Uterus (tissue), 4 donors: ENCODE data around the gene HDAC8. TPM values are rescaled to one million over a fixed set of nuclear protein-coding genes. Genes with fewer than 3 reads are reported as not detected.
"Not testable (repeated sequence)": the region's sequence is repeated elsewhere in the genome, so short reads cannot be mapped to it uniquely, and the experiment has no call there.

ENCODE experiments used
- DNase-seq, 2 donors: peaks; one replicate each; pipeline ENCODE4 v3.0.0-alpha.2; 2019 to 2020
- H3K27ac ChIP-seq, 2 donors: fragments of 200-600 bp; sonication (generic); 1 replicate in 1 of 2; 2 replicates in 1 of 2; pipeline ENCODE4 v1.5.1; 2016 to 2018
- H3K27me3 ChIP-seq, 2 donors: fragments of 200-600 bp; sonication (generic); one replicate each; pipeline ENCODE4 v1.5.1; 2018 to 2019; ENCODE audit warnings: control low read depth in 1 of 2
- H3K36me3 ChIP-seq, 2 donors: fragments of 200-600 bp; sonication (generic); one replicate each; pipeline ENCODE4 v1.5.1; 2019; ENCODE audit warnings: control low read depth in 1 of 2
- H3K4me1 ChIP-seq, 2 donors: fragments of 200-600 bp; sonication (generic); one replicate each; pipeline ENCODE4 v1.5.1; 2018 to 2019; ENCODE audit warnings: control low read depth in 1 of 2
- H3K4me3 ChIP-seq, 2 donors: fragments of 200-600 bp; sonication (generic); 1 replicate in 1 of 2; 2 replicates in 1 of 2; pipeline ENCODE4 v1.5.1; 2018 to 2019; ENCODE audit warnings: mild to moderate bottlenecking in 1 of 2
- H3K9me3 ChIP-seq, 2 donors: fragments of 200-600 bp; sonication (generic); one replicate each; pipeline ENCODE4 v1.5.1; 2019; ENCODE audit warnings: control low read depth in 1 of 2
- POLR2A ChIP-seq, 2 donors: fragments of 450-650 bp; IDR thresholded peaks; one replicate each; pipeline ENCODE4 v1.6.1; 2016; ENCODE audit warnings: antibody characterized with exemption in 2 of 2, mild to moderate bottlenecking in 1 of 2, moderate library complexity in 1 of 2
- intact Hi-C: fragments of 100-400 bp; cut with DNase I; formaldehyde crosslinking; loops from one replicate; pipeline ENCODE4 v1.15.1; 2023; ENCODE audit warnings: low total_unique reads
- total RNA-seq, 4 donors: library from RNA; depleted of rRNA in 3 of 4; stranded (reverse); fragments of >200 nt in 3 of 4; gene quantifications; one replicate each; pipeline versions ENCODE4 v1.1.0 to v1.2.4, GENCODE V29; 2014 to 2023
- TF ChIP-seq, protein P1 (sequence below), 4 experiments: fragments of 200-600 bp in 2 of 4; fragments of 450-650 bp in 2 of 4; sonication (generic) in 2 of 4; IDR thresholded peaks; one replicate each; pipeline ENCODE4 v1.5.1; 2016 to 2019; ENCODE audit warnings: antibody characterized with exemption in 4 of 4, mild to moderate bottlenecking in 2 of 4, moderate library complexity in 1 of 4
- donor health status: DM: yes; HTN: yes; CAD: no.

The HDAC8 gene
- total RNA-seq, 4 donors from 2014 or later = 16.2 to 138 (median 43.1) TPM

- Histone ChIP-seq H3K27ac (no peak overlapping the region), H3K36me3 (no peaks in the 10 kb centered on the region), H3K4me1 (no peaks in the 10 kb centered on the region), H3K9me3 (no peaks in the 10 kb centered on the region), H3K4me3 (no peak overlapping the region), H3K27me3 (no peaks in the 10 kb centered on the region)
- intact Hi-C loops = no loop called here
- no peak for DNase-seq
- TF ChIP-seq, protein P1, sequence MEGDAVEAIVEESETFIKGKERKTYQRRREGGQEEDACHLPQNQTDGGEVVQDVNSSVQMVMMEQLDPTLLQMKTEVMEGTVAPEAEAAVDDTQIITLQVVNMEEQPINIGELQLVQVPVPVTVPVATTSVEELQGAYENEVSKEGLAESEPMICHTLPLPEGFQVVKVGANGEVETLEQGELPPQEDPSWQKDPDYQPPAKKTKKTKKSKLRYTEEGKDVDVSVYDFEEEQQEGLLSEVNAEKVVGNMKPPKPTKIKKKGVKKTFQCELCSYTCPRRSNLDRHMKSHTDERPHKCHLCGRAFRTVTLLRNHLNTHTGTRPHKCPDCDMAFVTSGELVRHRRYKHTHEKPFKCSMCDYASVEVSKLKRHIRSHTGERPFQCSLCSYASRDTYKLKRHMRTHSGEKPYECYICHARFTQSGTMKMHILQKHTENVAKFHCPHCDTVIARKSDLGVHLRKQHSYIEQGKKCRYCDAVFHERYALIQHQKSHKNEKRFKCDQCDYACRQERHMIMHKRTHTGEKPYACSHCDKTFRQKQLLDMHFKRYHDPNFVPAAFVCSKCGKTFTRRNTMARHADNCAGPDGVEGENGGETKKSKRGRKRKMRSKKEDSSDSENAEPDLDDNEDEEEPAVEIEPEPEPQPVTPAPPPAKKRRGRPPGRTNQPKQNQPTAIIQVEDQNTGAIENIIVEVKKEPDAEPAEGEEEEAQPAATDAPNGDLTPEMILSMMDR (IDR thresholded peaks at IDR 0.05) = no peak
- TF ChIP-seq POLR2A (IDR thresholded peaks at IDR 0.05) = no peak
These were observed 40.3 kb downstream of the HDAC8 start for GRCh38 chrX:72532366-72532765.

DNA sequence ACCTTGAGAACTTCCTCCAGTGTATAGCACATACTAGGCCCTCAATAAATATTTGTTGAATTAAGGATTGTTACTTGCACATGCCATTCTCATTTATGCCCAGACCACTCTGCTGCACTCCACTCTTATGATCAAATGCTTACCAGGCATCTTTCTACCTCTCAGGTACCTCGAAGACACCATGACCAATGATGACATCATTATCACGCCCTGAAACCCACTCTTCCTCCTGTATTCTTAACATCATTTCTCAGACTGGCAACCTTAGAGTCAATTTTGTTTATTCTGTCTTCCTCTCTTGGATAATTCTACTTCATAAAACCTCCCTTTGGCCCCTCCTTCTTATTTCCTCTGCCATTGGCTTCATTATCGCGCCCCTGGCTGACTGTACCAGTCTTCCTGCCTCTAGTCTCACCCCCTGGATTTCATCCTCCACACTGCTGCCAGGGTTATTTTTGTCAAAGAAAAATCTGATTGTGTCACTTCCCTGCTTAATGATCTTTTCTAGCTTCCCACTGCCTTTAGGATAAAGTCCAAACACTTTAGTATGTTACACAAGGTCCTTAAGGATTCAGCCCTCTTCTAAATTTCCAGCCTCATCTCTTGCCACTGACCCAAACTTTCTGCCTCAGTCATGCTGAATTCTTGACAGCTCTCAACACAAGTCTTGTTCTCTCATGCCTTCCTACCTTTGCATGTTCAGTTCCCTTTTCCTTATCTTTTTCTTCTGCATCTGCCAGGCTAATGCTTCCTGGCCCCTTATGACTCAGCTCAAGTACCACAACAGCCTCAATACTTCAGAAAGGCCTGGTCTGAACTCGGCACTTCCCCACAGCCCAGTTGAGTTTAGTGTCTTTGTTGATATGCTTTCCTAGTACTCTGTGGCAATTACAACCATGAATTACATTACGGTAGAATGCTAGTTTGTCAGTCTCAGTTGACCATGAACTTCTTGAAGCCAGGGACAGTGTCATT lies 45.8 kb downstream of the HDAC8 start:
- Histone ChIP-seq H3K27me3 (no peaks in the 10 kb centered on the region), H3K4me1 (no peaks in the 10 kb centered on the region), H3K27ac (no peak overlapping the region), H3K9me3 (no peaks in the 10 kb centered on the region), H3K4me3 (no peak overlapping the region), H3K36me3 (no peaks in the 10 kb centered on the region)
- TF ChIP-seq POLR2A (IDR thresholded peaks at IDR 0.05) = no peak
- TF ChIP-seq, protein P1 (IDR thresholded peaks at IDR 0.05) = no peak
- DNase-seq = no peak
- intact Hi-C loops = no loop called here

- Histone ChIP-seq H3K36me3 (no peaks in the 10 kb centered on the region), H3K27me3 (no peaks in the 10 kb centered on the region), H3K4me1 (no peaks in the 10 kb centered on the region), H3K9me3 (no peaks in the 10 kb centered on the region), H3K4me3 (no peak overlapping the region), H3K27ac (no peak overlapping the region)
- no peak for TF ChIP-seq POLR2A (IDR thresholded peaks at IDR 0.05)
- TF ChIP-seq, protein P1 (IDR thresholded peaks at IDR 0.05) = no peak
- DNase-seq = no peak
- intact Hi-C loops = no loop called here
These were observed 73.9 kb downstream of the HDAC8 start for GRCh38 chrX:72498782-72499181.

DNA sequence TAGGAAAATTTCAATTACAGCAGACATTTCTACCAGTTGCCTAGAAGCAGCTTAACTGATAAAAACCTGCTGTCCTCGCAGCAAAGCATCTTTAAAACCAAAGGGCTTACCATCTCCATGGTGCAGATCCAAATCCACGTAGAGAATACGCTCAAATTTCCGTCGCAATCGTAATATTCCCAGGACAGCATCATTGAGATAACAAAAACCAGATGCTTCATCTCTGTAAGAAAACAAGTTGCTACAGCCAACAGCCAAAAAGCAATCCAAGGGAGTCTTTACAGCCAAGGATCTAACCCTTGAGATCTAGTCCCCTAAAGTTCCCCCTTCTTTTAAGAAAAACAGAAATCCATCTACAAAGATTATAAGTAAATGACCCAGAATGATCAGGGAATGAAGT lies 77.6 kb downstream of the HDAC8 start:
- H3K4me1 ChIP-seq = no peaks in the 10 kb centered on the region
- intact Hi-C loops = no loop called here
- H3K27ac ChIP-seq = peak overlapping the region in 1 of 2 donors; percentile 41
- no peaks in the 10 kb centered on the region for H3K27me3 ChIP-seq
- DNase-seq = peak; percentile 16 to 29
- H3K9me3 ChIP-seq = no peaks in the 10 kb centered on the region
- H3K4me3 ChIP-seq = no peak overlapping the region
- no peaks in the 10 kb centered on the region for H3K36me3 ChIP-seq
- no peak for TF ChIP-seq POLR2A (IDR thresholded peaks at IDR 0.05)
- TF ChIP-seq, protein P1 (IDR thresholded peaks at IDR 0.05) = no peak

DNA sequence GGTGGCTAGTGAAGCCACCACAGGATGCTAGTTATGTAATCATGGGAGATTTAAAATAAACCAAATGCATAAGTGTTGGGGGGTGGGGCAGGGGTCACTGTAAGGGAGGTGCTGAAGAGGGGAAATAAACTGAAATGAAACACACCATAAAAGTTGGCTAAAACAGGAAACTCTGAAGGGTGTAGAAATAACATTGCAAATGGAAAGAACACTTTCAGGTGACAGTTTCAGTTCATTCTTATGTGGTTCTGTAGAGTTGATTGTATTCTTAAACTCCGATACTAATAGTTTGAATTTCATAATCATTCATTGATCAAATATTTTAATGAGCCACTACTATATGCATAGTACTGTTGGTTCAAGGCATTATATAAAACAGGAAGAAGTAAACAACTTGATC lies 80.1 kb downstream of the HDAC8 start:
- no peaks in the 10 kb centered on the region for H3K36me3 ChIP-seq
- TF ChIP-seq POLR2A (IDR thresholded peaks at IDR 0.05) = no peak
- TF ChIP-seq, protein P1 (IDR thresholded peaks at IDR 0.05) = no peak
- no peaks in the 10 kb centered on the region for H3K9me3 ChIP-seq
- no peaks in the 10 kb centered on the region for H3K27me3 ChIP-seq
- H3K27ac ChIP-seq = no peak overlapping the region
- intact Hi-C loops = no loop called here
- H3K4me3 ChIP-seq = no peak overlapping the region
- DNase-seq = no peak
- no peaks in the 10 kb centered on the region for H3K4me1 ChIP-seq

DNA sequence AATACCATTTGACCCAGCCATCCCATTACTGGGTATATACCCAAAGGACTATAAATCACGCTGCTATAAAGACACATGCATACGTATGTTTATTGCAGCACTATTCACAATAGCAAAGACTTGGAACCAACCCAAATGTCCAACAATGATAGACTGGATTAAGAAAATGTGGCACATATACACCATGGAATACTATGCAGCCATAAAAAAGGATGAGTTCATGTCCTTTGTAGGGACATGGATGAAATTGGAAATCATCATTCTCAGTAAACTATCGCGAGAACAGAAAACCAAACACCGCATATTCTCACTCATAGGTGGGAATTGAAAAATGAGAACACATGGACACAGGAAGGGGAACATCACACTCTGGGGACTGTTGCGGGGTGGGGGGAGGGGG lies 82.4 kb downstream of the HDAC8 start:
- H3K27me3 ChIP-seq, H3K27ac ChIP-seq, intact Hi-C loops, H3K4me3 ChIP-seq, H3K9me3 ChIP-seq, DNase-seq, H3K4me1 ChIP-seq, H3K36me3 ChIP-seq: not testable (repeated sequence)
